T-helper 2 cell treated with Interferon-gamma antibody and Interleukin-4, amounts not matched to agents 5 μg/mL and 100 μg/mL, for 36 hours (primary cell): Measurements from ENCODE around the gene PGAM4.

ENCODE experiments used
- DNase-seq: peaks from one replicate; pipeline ENCODE4 v3.0.0; 2021; ENCODE audit warnings: low spot score
- H3K27ac Mint-ChIP-seq: one replicate; pipeline ENCODE4 v1.8.0; 2021; ENCODE audit warnings: mild to moderate bottlenecking, mixed read lengths
- H3K27me3 Mint-ChIP-seq: one replicate; pipeline ENCODE4 v1.8.0; 2021; ENCODE audit warnings: low read depth, mixed read lengths
- H3K36me3 Mint-ChIP-seq: one replicate; pipeline ENCODE4 v1.8.0; 2021; ENCODE audit warnings: low read depth, mixed read lengths
- H3K4me1 Mint-ChIP-seq: one replicate; pipeline ENCODE4 v1.8.0; 2021; ENCODE audit warnings: low read depth, mixed read lengths
- H3K4me3 Mint-ChIP-seq: one replicate; pipeline ENCODE4 v1.8.0; 2022; ENCODE audit warnings: mild to moderate bottlenecking, moderate library complexity, mixed read lengths
- H3K9me3 Mint-ChIP-seq: one replicate; pipeline ENCODE4 v1.8.0; 2021; ENCODE audit warnings: mixed read lengths

Gene PGAM4

DNA sequence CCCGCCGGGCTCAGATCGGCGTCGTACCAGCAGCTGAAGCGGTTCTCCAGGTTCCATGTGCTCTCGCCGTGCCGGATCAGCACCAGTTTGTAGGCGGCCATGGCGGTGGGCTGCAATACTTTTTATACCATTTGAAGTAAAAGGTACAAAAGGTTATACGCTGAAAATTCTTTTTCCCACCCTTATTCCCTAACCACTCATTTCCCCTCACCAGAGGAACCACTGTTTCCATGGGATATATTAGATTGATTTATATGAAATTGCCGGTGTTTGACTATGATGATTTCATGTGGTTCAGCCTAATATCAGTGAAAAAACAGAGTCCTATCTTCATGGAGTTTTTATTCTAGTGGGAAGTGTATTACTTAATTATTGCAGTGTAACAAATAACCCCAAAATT, at the start of gene PGAM4:
Gene PGAM4, minus strand, starts transcription at position 101 of the 400 bp plus-strand sequence. Its CDS starts 0 bp downstream, at position 101.
- no peak within 1 kb of the TSS for H3K27ac Mint-ChIP-seq
- H3K9me3 Mint-ChIP-seq: peaks cover 7% of the 10 kb centered on the region
- no peak for DNase-seq
- H3K27me3 Mint-ChIP-seq: no peaks in the 10 kb centered on the region
- H3K4me1 Mint-ChIP-seq: peaks cover 5% of the 10 kb centered on the region
- H3K36me3 Mint-ChIP-seq: peaks cover 23% of the 10 kb centered on the region
- H3K4me3 Mint-ChIP-seq: no peak within 1 kb of the TSS

DNA sequence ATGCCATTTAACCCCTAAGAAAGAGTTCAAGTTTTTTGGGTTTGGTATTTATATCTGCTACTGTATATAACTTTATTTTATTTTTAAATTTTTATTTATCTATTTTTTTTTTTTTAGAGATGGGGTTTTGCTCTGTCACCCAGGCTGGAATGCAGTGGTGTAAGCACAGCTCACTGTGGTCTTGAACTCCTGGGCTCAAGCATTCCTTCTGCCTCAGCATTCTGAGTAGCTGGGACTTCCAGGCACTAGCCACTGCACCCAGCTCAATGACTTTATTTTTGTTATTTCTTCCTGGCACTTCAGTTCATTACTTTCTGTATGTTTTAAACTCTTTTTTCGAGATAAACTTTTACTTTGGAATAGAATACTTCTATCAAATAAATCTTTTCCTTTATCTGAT, 42.4 kb upstream of the PGAM4 start:
- H3K27ac Mint-ChIP-seq: no peak overlapping the region

DNA sequence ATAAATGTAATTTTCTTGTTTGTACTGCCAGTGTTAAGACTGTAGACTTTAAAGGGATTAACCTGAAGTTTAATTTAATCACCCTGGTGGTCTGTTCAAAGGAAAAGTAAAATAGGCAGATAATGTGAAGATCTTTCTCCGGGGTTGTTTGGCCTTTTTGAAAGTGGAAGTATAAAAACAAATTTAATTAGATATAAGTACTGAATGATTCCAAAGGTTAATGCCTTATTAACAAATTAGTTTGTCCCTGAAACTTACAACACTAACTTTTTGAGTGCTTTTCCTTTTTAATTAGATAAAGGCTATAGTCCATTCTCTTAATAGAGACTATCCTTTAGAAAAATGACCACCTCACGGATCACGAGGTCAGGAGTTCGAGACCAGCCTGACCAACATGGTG, 10.4 kb upstream of the PGAM4 start:
- Mint-ChIP-seq H3K27ac (no peak overlapping the region), H3K9me3 (no peaks in the 10 kb centered on the region), H3K36me3 (peaks cover 7% of the 10 kb centered on the region), H3K4me3 (no peak overlapping the region), H3K27me3 (no peaks in the 10 kb centered on the region), H3K4me1 (no peaks in the 10 kb centered on the region)
- DNase-seq: no peak

More for the DNA sequence above, 42.4 kb upstream of the PGAM4 start:
- Mint-ChIP-seq H3K4me1 (no peaks in the 10 kb centered on the region), H3K27me3 (no peaks in the 10 kb centered on the region), H3K9me3 (no peaks in the 10 kb centered on the region), H3K4me3 (no peak overlapping the region), H3K36me3 (peaks cover 6% of the 10 kb centered on the region)
- no peak for DNase-seq

DNA sequence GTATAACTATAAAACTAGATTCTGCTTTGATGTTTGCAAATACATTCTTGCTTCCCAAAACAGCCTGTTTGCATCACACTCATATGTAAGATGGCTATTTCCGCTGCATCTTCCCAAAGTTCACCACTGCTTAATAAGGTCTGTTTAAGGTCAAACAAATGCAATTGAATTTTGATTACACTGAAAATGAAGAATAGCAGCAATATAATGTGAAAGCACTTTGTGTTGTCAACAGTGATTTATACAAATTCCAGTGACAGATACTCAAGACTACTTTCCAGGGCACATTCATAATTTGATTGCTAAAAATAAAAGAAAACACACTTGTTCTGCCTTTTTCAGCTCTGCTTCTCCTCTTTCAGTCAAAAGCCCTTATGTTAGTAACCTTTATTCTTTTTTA, 8.1 kb upstream of the PGAM4 start:
- Mint-ChIP-seq H3K36me3 (peaks cover 12% of the 10 kb centered on the region), H3K4me3 (no peak overlapping the region), H3K9me3 (no peaks in the 10 kb centered on the region), H3K4me1 (no peaks in the 10 kb centered on the region), H3K27me3 (no peaks in the 10 kb centered on the region), H3K27ac (no peak overlapping the region)
- DNase-seq: no peak

DNA sequence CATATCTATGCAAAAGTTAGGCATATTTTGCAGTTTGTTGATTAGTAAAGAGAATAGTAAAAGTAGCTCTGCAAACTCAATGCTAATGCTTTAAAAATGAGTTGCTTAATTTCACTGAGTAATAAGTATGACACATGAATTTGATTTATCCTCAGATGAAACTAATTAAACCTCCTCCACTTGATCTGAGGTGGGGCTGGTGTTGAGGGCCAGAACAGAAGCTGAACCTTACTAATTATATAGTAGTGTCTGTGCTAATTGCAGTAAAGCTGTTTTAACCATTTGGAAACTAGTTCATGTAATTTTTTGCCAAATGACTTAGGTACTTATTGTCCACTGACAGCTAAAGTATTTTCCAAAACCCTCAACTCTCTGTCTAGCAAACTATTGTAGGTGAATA, 7.7 kb upstream of the PGAM4 start:
- no peaks in the 10 kb centered on the region for H3K9me3 Mint-ChIP-seq
- peaks cover 12% of the 10 kb centered on the region for H3K36me3 Mint-ChIP-seq
- H3K4me1 Mint-ChIP-seq: no peaks in the 10 kb centered on the region
- H3K27ac Mint-ChIP-seq: no peak overlapping the region
- no peak overlapping the region for H3K4me3 Mint-ChIP-seq
- no peak for DNase-seq
- no peaks in the 10 kb centered on the region for H3K27me3 Mint-ChIP-seq

DNA sequence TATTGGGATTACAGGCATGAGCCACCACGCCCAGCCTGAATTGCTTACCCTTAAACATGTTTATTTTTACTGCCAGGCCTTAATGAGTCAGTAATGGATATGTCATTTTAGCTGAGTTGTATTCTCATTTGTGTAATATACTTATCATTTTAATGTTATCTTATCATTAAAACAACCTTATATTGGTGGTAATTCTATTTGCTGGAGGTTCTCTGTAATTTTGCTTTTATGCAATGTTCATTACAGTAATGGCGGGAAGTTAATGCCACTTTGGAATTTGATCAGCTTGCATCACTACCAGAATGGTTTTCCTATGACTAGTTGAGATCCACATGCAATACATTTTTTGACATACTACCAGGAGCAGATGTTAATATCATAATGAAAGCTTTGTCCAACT, 6.3 kb upstream of the PGAM4 start:
- H3K9me3 Mint-ChIP-seq: no peaks in the 10 kb centered on the region
- H3K4me3 Mint-ChIP-seq: no peak overlapping the region
- no peaks in the 10 kb centered on the region for H3K4me1 Mint-ChIP-seq
- no peaks in the 10 kb centered on the region for H3K27me3 Mint-ChIP-seq
- H3K36me3 Mint-ChIP-seq: peaks cover 15% of the 10 kb centered on the region
- DNase-seq: no peak
- H3K27ac Mint-ChIP-seq: no peak overlapping the region

DNA sequence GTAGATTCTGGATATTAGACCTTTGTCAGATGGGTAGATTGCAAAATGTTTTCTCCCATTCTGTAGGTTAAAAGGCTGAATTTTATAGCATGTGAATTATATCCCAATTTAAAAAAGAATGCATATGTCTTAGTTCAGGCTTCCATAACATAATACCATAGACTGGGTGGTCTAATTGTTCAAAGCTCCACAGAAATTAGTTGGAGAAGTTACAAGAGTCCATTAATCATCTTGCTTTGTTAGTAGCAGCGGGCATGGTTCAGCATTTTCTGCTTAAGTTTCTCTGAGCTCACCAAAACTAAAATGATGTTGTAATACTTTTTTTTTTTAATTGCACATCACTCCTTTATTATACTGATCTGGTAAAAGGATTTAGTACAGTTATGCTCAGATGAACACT, 1.8 kb downstream of the PGAM4 start:
- peaks cover 7% of the 10 kb centered on the region for H3K9me3 Mint-ChIP-seq
- no peak overlapping the region for H3K4me3 Mint-ChIP-seq

DNA sequence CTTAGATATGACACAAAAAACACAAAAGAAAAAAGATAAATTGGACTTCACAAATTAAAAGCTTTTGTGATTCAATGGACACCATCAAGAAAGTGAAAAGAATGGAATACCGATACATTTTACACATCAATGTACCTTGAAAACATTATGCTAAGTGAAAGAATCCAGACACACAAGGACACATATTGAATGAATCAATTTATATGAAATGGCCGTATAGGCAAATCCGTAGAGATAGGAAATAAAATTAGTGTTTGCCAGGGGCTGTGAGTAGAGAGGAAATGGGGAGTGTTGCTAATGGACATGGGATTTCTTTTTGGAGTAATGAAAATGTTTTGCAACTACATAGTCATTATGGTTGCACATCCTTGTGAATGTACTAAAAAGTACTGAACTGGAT, 3.1 kb downstream of the PGAM4 start:
- Mint-ChIP-seq H3K4me3 (no peak overlapping the region), H3K9me3 (peaks cover 7% of the 10 kb centered on the region), H3K27me3 (no peaks in the 10 kb centered on the region), H3K4me1 (peaks cover 17% of the 10 kb centered on the region), H3K36me3 (peaks cover 22% of the 10 kb centered on the region), H3K27ac (no peak overlapping the region)
- no peak for DNase-seq

More for the DNA sequence above, 1.8 kb downstream of the PGAM4 start:
- H3K27me3 Mint-ChIP-seq: no peaks in the 10 kb centered on the region
- peaks cover 7% of the 10 kb centered on the region for H3K4me1 Mint-ChIP-seq
- H3K27ac Mint-ChIP-seq: no peak overlapping the region
- H3K36me3 Mint-ChIP-seq: peaks cover 21% of the 10 kb centered on the region
- no peak for DNase-seq

DNA sequence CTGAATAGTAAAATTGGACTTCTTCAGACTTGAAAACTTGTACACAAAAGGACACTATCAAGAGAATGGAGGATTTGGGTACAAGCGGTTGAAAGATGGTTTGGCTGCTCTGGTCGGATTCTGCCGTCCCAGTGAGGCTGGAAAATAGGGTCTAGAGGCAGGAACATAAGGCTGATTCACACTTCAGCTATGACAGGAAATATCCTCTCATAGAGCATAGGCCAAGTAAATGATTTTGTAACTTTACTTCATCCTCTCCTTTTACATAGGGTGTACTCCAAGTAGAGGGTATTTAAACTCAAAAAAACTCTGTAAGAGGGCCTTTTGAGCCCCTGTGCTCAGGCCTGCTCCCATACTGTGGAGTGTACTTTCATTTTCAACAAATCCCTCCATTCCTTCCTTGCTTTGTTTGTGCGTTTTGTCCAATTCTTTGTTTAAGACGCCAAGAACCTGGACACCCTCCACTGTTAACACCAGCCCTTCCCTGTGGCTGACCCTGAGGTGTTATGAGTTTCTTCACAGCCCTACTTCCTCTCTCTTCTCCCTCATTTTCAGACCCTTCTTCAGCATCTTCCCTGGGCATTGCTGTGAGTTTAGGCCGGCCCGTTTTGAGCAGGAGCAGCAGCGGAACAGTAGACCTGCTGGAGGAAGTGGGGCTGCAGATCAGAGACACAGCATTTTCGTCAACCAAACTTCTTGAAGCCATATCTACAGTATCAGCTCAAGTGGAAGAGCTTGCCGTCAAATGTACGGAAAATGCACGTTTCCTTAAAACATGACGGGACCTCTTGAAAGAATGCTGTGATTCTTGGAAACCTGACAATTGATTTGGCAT, 7.2 kb downstream of the PGAM4 start:
- Mint-ChIP-seq H3K36me3 (peaks cover 26% of the 10 kb centered on the region), H3K9me3 (peaks cover 16% of the 10 kb centered on the region), H3K27ac (peak overlapping the region; percentile 88), H3K4me1 (peaks cover 28% of the 10 kb centered on the region), H3K27me3 (no peaks in the 10 kb centered on the region), H3K4me3 (peak overlapping the region; percentile 79)
- DNase-seq: no peak

DNA sequence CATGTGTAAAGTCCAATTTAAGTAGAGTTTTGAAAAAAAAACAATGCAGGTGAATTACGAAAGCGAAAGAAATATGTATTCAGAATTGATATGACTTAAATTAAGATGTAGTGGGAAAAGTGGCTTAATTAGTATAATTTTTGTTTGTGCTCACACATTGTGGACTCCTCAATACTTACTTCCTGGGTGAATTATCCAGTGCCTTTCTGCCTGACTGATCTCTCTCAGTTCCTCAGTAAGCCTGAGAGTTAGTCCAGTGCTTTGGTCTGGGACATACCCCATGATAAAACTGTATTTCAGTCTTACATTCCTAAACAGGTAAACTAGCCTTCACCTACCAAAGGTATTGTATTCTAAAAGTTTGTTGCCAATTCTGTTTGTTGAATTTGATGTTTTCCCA, 8.4 kb downstream of the PGAM4 start:
- DNase-seq: no peak
- peak overlapping the region; percentile 63 for H3K27ac Mint-ChIP-seq

DNA sequence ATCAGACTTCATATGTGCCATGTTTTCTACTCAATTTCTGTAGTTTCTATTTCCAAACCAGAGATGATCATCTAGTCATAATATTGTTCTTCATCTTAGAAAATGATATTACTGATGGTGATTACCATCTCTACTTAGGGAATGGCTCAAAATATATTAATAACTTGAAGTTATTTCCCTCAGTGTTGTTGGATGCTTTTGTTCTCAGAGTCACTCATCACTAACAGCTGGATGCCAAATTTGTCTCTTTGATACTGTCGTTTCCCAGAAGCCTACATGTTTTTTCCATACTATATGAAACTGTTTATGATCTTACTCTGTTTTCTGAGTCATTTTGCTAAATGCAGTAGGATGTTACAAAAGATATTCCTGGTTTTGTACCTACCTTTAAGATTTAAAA, 8.9 kb downstream of the PGAM4 start:
- peak overlapping the region; percentile 22 for H3K4me3 Mint-ChIP-seq
- H3K27ac Mint-ChIP-seq: peak overlapping the region; percentile 63

More for the DNA sequence above, 8.4 kb downstream of the PGAM4 start:
- Mint-ChIP-seq H3K4me3 (peak overlapping the region; percentile 22), H3K36me3 (peaks cover 26% of the 10 kb centered on the region), H3K9me3 (peaks cover 16% of the 10 kb centered on the region), H3K4me1 (peaks cover 25% of the 10 kb centered on the region), H3K27me3 (no peaks in the 10 kb centered on the region)

DNA sequence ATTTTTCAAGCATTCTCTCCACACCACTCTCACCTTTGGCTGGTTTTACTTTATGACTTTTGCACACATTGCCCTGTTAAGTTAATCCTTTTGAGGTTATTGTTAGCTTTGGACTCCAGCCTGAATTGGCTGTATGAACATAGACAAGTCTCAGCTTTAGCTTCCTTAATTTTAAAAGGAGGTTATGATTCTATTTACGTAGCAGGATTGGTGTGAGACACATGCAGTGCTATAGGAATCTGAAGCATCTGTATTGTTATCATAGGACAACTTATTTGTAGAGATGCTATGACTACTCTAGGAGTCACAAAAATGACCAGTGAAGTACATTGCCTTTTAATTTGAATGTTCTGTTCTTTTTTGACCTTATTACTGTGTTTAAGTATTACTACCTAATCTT, 15.7 kb downstream of the PGAM4 start:
- H3K27me3 Mint-ChIP-seq: no peaks in the 10 kb centered on the region
- no peak overlapping the region for H3K27ac Mint-ChIP-seq
- H3K36me3 Mint-ChIP-seq: peaks cover 14% of the 10 kb centered on the region
- peaks cover 16% of the 10 kb centered on the region for H3K4me1 Mint-ChIP-seq
- H3K4me3 Mint-ChIP-seq: no peak overlapping the region
- peaks cover 12% of the 10 kb centered on the region for H3K9me3 Mint-ChIP-seq
- no peak for DNase-seq

More for the DNA sequence above, 8.9 kb downstream of the PGAM4 start:
- no peaks in the 10 kb centered on the region for H3K27me3 Mint-ChIP-seq
- peaks cover 22% of the 10 kb centered on the region for H3K36me3 Mint-ChIP-seq
- H3K4me1 Mint-ChIP-seq: peaks cover 27% of the 10 kb centered on the region
- peaks cover 12% of the 10 kb centered on the region for H3K9me3 Mint-ChIP-seq
- no peak for DNase-seq

DNA sequence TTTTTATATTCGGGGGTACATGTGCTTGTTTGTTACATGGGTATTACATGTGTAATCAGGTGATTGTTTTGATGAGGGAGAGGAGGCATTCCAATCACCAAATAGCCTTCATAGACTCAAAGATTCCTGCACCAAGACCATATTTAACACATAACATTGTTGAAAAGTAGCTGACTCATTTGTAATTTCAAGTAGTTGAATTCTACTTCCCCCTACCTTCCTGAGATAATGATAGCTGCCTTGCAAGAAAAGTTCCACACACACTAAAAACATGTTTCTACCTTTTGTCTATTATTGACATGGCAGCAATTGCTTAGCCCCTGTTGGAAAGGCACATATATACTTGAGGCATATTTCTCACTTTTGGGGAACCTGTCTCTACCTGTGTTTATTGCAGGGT, 16.1 kb downstream of the PGAM4 start:
- Mint-ChIP-seq H3K4me3 (no peak overlapping the region), H3K27ac (no peak overlapping the region), H3K36me3 (peaks cover 13% of the 10 kb centered on the region), H3K27me3 (no peaks in the 10 kb centered on the region), H3K4me1 (peaks cover 16% of the 10 kb centered on the region), H3K9me3 (peaks cover 10% of the 10 kb centered on the region)
- no peak for DNase-seq

DNA sequence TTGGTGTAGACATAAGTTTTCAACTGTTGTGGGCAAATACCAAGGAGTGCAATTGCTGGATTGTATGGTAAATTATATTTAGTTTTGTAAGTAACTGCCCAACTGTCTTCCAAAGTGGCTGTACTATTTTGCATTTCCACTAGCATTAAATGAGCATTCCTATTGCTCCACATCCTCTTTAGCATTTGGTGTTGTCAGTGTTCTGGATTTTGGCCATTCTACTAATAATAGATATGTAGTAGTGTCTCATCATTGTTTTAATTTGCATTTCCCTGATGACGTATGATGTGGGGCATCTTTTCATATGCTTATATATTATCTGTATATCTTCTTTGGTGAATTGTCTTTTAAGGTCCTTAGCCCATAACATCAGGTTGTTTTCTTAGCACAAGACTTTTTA, 17.3 kb downstream of the PGAM4 start:
- DNase-seq: no peak

DNA sequence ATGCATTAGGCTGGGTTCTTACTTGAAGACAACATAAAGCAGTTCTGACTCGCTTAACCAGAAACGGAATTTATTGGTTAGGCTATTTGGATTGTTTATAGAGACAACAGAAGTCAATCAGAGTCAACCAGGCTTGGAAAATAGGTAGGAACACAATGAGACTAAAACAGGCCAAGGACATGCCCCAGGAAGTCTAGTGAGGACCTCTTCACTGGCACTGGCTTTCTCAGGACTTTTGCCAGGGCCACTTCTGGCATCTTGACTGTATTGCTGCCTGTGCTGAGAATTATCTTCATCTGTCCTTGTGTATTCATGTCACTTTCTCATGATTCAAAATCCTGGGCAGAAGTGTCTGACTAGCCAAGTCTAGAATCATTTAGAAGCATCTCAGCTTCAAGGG, 19.6 kb downstream of the PGAM4 start:
- DNase-seq: no peak
- no peak overlapping the region for H3K27ac Mint-ChIP-seq
- no peaks in the 10 kb centered on the region for H3K9me3 Mint-ChIP-seq
- peaks cover 2% of the 10 kb centered on the region for H3K36me3 Mint-ChIP-seq
- peaks cover 6% of the 10 kb centered on the region for H3K4me1 Mint-ChIP-seq
- H3K27me3 Mint-ChIP-seq: no peaks in the 10 kb centered on the region
- no peak overlapping the region for H3K4me3 Mint-ChIP-seq

More for the DNA sequence above, 17.3 kb downstream of the PGAM4 start:
- H3K36me3 Mint-ChIP-seq: peaks cover 5% of the 10 kb centered on the region
- no peak overlapping the region for H3K27ac Mint-ChIP-seq
- no peaks in the 10 kb centered on the region for H3K27me3 Mint-ChIP-seq
- no peak overlapping the region for H3K4me3 Mint-ChIP-seq
- H3K4me1 Mint-ChIP-seq: peaks cover 11% of the 10 kb centered on the region
- H3K9me3 Mint-ChIP-seq: peaks cover 3% of the 10 kb centered on the region
